HK-2 (cell line): ENCODE measurements around the gene NFXL1.
A peak's percentile ranks its signal among the peaks of the same experiment; 100 is the strongest.

ENCODE experiments used
- DNase-seq: peaks from one replicate; pipeline ENCODE4 v3.0.0-alpha.2; 2018; ENCODE audit not compliant: unreplicated experiment

Gene NFXL1

DNA sequence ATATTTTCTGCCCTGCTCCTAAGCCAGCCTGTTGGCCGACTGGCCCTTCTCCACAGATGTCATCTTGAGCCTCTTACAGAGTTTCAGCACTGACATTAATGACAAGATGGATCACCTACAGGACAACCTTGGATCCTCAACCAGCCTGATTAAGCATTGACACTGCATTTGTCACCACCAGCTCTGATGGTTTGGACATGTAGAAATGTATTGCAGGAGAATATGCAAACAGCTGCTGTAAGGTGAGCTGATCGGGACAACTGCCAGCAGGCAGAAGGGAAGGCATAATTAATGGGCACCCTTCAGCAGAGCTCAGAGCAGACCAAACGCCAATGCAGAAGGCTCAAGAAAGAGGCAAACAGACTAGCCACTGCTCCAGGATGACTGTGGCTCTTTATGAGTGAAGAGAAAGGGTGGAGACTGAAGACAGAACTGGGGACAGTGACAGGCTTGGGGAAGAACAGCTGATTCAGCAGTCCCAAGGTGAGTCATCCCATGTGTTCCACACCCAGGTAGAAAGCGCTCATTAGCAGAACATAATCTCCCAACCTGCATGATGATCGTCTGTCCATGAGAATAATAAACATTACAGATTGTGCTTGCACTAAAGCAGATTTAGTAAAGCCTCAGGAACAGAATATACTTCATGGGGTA, 83.2 kb downstream of the NFXL1 start:
- DNase-seq, result no peak

DNA sequence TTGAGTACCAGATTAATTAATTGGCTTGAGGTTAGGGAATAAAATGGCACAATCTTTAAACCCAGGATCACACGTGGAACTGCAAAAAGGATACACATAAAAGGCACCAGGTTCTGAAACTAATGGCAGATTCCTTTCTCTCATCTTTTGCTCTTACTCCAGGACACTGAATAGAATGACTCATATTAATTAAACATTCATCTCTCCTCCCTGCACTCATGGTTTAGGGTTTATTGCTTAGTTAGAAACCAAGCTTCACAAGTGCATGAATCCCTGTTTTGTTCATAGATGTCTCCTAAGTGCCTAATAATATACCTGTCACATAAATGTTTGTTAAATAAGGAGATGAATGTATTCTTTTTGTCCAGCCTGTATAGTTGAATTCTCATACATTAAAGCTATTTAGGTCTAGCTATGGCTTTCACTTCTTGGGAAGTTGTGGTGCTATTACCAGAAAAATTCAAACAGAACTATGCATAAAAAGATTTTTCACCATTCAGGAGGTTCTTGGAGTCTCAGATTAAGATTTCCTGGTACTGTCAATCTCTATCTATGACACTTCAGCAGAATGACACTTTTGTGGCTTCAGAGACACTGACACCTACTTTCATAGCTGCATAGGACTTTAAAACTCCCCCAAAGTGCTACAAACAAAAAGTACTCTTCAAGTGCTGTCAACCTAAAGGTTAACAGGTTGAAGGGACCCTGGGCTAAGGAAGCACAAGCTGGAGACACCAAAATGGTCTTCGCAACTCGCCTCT, 83.9 kb downstream of the NFXL1 start:
- DNase-seq, result no peak

- no peak for DNase-seq
Measured at GRCh38 chr4:47829438-47829837, 84.9 kb downstream of the NFXL1 start.

GRCh38 chr4:47827343-47828047, 86.9 kb downstream of the NFXL1 start:
- DNase-seq, result no peak

DNA sequence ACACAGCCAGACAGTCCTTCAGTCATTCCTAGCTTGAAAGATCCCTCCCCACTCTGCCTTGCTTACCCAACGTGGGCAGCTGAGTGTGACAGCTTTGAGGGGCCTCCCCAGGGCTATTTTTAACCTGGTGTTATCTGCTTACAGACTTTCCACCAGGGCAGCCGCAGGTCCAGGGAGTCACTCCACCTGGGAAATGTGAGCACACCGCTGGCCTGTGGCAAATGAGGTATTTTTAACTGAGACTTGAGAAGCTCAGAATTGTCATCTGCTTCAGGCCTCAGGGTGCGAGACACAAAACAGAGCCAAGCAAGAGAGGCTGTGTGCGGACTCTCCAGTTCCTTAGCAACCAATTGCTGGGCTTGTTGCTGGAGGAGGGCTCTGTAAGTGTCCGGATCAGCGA, 89.5 kb downstream of the NFXL1 start:
- peak; percentile 30 for DNase-seq

DNA sequence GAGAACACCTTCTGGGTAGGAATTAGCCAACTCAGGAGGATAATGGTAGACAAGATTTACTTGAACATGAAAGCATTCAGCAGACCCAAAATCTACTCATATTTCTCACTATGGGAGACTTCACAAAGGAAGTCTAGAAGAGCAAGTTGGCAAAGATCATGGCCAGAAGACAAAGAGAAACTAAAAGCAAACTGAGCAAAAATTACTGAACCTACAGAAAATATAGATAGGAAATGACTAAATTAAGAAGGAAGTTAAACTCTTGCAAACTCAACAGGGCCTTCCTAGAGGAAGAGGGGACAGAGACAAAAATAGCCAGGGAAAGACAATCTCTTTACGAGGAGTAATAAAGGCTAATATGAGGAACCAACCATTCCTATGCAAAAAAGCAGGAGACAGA, 95.2 kb downstream of the NFXL1 start:
- DNase-seq, result no peak

- DNase-seq, result no peak
Measured at GRCh38 chr4:47817275-47817674, 97.1 kb downstream of the NFXL1 start.

DNA sequence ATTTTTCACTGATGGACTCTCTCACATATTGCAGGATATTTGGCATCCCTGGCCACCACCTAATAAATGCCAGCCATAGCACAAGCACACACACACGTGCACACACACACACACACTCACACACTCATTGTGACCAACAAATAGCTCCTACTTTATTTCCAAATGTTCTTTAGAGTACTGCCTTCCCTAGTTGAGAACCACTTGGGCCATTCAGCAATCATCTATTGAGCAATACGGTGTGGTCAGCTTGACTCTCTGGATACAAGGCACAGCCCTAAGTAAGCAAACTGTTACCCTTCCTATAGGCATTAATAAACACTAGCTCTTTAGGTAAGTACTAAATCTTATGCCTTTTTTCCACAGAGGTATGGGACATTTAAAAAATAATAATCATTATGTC, 97.6 kb downstream of the NFXL1 start:
- DNase-seq, result no peak

- DNase-seq, result no peak
Measured at GRCh38 chr4:47814618-47815295, 99.6 kb downstream of the NFXL1 start.

DNA sequence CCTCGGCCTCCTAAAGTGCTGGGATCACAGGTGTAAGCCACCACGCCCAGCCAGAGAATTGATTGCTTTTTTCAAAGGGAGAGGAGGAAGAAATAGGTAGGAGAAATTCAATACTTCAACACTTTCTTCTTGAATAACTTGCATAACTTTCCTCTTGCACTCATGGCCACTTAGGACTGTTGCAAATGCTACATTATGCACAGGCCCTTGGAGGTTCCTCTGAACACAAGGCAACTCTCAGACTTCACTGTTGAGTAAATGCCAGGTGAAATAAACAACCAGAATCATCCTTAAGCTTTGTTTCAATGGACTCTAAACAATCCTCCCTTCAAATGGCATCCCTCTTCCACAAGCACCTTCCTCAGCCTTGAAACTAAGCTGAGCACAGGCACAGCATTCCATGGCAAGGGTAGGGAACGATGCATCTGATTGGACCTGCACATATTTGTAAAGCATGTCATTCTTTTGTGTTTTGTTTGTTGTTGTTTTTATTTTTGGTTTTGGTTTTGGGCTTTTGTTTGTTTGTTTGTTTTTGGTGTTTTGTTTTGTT, 104.7 kb downstream of the NFXL1 start:
- no peak for DNase-seq

DNA sequence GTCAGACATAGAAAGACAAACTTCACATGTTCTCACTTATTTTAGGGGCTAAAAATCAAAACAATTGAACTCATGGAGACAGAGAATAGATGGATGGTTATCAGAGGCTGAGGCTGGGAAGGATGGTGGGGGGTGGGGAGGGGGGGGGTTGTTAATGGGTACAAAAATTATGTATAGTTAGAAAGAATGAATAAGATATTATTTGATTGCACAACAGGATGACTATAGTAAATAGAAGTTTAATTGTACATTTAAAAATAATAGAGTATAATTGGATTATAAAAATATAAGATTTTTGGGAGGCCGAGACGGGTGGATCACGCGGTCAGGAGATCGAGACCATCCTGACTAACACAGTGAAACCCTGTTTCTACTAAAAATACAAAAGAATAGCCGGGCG, 109.8 kb downstream of the NFXL1 start:
- no peak for DNase-seq

DNA sequence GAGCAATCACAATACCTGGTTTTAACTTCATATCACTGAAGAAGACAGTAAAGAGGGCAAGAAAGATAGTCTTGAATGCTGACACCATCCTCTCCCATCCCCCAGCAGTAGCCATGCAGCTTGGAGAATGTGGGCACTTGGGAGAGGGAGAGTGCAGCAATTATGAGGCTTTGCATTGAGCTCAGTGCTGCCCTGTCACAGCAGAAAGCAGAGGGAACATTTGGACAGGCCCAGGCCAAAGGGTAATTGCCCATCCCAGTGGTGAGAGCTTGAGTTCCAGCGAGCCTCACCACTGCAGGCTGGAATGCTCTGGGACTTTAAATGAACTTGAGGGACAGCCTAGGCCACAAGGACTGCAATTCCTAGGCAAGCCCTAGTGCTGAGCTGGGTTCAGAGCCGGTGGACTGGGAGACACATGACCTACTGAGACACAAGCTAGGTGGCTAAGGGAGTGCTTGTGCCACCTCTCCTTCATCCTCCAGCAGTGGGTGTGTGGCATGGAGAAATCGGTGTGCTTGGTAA, 112.8 kb downstream of the NFXL1 start:
- DNase-seq, result no peak

- no peak for DNase-seq
Measured at GRCh38 chr4:47798165-47798564, 116.2 kb downstream of the NFXL1 start.
